HG02973 (cell line): ENCODE measurements around the gene STX1A.

Source experiments
- ATAC-seq: cut with Tn5 transposase; IDR thresholded peaks from one replicate; pipeline ENCODE4 v1.9.1; 2021; ENCODE audit warnings: moderate library complexity; ENCODE audit not compliant: unreplicated experiment

Gene STX1A

DNA sequence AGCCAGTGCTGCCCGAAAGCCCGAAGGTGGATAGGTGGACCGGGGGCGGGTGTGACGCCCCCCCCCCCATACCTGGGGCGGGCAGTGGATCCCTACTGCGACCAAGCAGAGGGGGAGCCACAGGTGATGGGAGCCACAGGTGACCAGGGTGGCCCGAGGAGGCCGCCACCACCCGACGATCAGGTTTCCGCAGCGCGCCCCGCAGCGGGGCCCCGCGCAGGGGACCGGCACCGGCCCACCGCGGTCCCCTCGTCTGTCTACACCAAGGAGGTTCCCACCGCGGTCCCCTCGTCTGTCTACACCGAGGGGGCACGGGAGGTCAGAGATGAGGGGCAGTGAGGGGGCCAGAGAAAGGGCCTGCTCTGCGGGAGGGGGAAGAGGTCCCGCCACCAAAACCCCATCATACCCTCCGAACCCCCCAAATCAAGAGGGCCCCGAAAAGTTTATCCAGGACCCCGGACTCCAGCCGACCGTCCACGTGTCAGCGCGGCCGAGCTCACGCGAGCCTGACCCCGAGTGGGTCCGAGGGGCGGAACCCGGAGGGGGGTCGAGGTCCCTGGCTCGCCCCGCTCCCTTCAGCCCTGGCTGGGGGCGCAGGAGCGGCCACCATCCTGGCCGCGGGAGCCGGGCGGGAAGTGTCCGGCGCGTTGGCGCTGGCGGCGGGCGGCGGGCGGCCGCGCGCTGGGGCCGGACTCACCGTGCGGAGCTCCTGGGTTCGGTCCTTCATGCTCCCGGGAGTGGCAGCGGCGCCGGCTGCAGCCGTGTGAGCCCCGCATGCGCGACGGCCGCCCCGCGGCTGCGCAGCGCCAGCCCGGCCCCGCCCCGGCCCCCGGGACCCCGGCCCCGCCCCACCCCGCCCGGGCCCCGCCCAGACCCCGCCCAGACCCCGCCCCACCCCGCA is at the start of gene STX1A:
TSS of gene STX1A (minus strand) at position 765 of the 901 bp plus-strand sequence. CDS start at position 727, 38 bp downstream.
- ATAC-seq = peak; percentile 44

DNA sequence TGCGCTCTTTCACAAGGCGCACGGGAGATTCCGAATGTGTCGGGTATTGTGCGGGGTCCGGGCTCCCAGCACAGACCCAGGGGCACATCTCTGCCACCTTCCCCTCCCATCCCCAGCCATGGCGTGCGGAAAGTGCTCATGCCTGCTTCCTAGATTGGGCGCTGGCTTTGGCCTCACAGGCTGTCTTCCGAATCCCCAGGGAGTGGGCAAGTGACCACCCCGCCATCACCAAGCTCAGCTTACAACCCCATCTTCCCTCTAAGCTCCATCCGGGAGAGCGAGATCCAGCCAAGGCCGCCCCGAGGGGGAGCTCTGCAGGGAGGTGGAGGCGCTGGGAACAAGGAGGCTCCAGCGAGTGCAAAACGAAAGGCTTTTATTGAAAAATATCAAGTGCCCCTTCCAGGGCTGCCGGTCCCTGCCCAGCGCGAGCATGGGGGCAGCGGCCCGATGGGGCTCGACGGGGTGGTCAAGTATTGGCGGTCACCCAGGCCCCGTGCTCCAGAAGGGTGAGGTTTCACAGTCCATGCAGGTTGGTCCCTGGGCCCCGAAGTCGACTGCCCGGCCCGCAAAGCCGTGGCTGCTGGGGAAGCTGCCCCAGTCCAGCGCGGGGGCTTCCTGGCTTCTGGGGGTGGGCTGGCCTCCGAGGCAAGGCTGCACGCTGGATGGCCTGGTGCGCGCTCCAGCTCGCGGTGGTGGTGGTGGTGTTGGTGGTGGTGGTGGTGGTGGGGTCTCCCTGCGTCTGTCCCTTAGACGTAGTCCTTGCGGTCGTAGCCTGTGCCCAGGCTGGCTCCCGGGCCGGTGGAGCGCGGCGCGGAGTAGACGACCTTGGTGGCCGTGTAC is 49.4 kb upstream of the STX1A start:
- no peak for ATAC-seq

DNA sequence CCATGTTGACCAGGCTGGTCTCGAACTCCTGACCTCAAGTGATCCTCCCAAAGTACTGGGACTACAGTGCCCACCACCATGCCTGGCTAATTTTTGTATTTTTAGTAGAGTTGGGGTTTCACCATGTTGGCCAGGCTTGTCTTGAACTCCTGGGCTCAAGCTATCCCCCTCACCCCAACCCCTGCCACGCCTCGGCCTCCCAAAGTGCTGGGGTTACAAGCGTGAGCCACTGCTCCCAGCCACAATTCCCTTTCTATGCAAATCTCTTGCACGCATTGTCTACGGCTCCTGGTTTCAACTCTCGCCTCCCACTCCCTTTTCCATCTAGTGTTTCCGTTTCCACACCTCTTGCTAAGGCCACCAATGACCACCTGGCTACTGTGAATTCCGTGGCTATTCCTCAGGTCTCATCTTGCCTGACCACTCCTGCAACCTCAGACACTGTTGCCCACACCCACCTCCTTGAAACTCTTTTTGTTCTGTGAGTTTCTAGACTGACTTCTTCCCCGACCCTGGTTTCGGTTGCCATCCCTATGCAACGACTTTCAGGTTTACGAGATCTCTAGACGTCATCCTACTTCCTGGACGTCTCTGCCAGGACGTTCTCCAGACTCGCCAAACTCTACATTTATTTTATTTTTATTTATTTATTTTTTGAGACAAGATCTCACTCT is 47.2 kb upstream of the STX1A start:
- no peak for ATAC-seq

DNA sequence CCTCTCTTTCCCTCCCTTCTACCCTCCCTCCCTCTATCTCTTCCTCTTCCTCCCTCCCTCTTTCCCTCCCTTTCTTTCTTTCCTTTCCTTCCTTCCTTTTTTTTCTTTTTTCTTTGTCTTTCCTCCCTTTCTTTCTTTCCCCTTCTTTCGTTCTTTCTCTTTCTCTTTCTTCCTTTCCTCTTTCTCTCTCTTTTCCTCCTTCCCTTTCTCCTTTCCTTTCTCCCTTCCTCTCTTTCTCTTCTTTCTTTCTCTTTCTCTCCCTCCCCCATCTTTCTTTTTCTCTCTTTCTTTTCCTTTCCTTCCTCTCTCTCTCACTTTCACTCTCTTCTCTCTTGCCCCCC is 43.2 kb upstream of the STX1A start:
- ATAC-seq = no peak

DNA sequence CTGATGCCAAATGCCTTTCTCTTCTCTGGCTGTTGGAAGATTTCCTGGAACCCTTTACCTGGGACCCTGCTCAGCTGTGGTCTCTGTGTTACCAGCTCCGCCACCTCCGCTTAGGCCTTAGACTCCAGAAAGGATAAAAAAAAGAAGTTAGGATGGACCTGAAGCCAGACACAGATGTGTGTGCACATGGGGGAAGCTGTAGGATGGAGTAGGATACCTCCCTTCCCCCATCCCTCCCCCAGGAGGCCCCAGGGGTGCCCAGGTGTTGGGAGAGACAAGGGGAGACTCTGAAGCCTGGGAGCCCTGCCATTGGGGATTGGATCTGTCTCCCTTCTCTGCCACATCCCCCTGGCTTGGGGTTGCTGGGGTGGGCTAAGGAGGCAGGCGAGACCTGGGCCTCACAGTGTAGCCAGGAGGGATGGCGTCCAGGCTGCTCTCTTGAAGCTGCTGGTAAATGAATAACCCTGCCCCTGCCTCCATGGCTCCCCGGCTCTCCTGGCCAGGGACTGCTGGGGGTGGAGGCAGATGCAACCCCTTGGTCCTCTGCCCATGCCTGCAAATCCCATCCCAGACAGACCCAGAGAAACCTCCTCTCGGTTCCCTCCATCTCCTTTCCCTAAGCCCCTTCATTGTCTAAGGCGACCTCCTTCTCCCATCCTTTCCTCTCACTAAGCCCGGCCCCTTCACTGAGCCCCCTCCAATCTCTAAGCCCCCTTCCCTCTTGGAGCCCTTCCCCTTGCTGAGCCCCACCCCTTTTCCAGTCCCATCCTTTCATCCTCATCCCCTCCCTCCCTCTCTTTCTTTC is 42.6 kb upstream of the STX1A start:
- ATAC-seq = no peak

DNA sequence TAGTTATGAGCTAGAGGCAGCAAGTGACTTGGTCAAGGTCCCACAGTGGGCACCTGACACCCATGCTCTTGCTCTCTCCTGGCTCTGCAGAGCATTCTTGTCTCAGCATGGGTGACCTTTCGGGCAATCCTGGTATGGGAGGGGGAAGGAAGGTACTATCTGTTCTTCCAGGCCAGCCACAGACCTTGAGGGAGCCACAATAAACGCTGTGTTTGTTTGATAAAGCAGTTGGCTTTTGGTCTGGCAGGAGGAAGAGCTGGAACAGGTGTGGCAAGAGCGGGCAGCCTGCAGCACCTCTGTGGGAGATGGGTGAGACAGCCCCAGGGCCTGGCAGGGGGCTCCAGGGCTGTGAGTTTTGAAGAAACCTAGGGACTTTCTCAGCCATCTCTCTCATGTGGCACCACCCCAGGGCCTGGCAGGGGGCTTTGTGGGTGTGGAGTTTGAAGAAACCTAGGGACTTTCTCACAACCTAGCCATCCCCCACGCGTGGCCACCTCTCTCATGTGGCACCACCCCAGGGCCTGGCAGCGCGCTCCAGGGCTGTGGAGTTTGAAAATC is 39.2 kb upstream of the STX1A start:
- no peak for ATAC-seq

DNA sequence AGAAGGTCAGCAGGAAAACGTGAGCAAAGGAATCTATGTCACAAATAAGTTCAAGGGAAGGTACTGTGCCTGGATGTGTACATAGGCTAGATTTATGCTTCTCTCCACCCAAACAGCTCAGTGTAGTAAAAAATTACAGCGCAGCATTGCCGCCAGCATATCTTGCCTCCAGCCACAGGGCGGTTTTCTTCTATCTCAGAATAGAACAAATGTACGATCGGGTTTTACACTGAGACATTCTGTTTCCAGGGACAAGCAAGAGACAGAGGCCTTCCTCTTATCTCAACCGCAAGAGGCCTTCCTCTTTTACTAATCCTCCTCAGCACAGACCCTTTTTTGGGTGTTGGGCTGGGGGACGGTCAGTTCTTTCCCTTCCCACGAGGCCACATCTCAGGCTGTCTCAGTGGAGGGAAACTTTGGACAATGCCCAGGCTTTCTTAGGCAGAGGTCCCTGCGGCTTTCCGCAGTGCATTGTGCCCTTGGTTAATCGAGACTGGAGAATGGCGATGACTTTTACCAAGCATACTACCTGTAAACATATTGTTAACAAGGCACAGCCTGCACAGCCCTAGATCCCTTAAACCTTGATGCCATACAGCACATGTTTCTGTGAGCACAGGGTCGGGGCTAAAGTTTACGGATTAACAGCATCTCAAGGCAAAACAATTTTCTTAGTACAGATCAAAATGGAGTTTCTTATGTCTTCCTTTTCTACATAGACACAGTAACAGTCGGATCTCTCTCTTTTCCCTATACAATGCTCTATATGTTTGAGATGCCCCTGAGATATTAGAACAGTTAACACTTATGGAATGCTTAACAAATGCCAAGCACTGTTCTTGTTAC is 30.7 kb upstream of the STX1A start:
- ATAC-seq = no peak

DNA sequence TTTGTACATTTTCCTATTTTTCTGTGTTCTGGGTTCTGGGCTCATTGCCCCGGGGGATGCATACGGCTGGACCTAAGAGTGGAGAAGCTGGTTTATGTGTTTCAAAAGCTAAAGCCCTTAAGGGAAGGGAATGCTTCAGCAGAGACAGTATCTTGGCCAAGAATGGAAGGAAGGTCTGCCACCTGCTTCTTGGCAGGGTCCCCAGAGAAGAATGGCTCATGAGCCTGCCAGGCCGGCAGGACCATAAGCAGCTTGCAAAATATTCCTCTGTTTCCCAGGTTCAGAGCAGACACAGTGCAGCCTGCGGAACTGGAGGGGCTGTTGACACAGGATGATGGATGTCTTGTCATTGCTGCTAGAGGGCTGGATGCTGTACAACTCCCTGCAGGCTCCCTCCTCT is 26.9 kb upstream of the STX1A start:
- ATAC-seq = no peak

DNA sequence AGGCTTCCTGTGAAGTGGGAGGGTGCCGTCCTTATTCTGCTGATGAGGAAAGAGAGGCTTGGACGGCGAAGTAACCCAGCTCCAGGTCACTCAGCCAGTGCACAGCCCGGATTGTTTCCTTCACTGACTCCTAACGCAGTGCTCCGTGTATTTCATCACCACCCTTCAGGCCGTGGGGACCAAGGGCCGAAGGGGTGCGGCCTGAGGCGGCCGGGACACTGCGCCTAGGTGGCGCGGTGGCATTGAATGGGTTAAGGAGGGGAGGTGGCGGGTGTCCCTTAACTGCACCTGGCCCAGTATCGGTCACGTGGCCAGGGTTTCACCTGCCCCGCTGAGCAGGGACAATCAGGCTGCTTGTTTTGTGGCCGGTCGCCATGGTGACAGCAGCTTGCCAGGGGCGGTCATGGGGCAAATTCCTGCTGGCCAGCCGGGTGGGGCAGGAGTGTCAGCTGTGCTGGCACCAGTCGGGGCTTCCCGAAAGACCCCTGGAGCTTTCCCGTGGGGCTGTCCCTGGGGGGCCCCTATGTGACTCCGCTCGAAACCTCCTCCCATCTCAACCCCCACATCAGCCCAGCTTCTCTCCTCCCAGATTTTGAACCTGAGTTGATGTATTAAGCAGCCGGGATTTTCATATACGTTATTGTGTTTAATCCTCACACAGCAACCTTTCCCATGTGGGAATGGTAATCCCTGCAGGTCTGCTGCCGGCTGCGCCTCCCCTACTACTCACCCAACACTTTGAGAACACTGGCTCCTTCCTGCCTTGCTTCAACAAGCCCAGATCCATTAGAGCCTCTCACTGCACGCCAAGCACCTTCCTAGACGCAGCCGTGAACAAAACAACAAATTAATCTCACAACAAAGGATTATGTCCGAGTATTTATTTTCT is 23.5 kb upstream of the STX1A start:
- no peak for ATAC-seq

DNA sequence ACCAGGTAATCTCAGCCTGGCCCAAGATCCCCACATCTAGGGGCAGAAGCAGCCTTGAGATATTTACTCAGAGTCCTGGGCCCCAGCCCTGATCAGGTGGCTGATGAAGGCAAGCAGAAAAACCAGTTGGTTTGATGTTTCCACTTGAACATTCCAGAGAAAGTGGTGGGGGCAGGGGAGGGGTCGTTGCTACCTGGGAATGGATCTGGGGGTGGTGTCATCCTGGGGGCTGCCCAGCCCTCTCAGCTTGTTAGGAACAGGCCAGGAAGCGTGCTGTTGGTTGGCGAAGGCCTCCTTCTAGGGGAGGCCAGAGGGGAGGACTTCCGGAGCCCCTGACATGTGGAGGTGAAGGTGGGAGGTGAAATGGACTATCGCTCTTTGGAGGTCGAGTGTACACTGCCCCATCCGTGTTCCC is 22.9 kb upstream of the STX1A start:
- ATAC-seq = no peak

DNA sequence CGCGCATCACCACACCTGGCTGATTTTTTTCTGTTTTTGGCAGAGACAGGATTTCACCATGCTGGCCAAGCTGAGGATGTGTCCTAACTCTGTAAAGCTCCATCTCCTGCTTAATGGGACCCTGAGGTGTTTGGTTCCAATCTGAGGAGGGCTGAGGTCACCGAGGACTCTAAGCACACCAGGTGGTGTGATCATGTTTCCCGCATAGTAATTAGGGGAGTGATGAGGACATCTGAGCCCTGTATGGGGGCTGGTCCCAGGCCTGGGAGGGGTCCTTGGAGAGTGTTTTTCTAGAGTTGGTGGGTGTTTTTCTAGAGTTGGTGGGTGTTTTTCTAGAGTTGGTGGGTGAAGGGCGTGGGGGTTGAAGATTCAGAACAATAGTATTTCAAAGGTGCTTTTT is 22.1 kb upstream of the STX1A start:
- no peak for ATAC-seq

DNA sequence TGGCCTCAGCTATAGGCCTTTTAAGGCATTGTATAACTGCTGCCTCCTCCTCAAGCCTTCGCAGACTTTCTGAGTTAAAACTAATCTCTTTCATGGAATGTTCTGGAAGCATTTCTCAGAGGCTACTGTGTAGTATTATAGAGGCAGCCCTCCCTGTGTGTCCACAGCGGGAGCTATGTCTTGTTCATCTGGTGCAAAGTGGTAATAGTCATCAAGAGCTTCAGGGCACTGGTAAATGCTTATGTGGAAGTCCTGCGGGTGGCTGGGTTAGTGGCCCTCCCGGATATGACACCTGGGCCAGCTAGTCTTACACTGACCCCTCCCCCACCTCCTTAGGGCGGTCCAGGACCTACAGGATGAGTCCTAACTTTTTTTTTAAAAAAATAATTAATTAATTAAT is 21.3 kb upstream of the STX1A start:
- ATAC-seq = no peak

DNA sequence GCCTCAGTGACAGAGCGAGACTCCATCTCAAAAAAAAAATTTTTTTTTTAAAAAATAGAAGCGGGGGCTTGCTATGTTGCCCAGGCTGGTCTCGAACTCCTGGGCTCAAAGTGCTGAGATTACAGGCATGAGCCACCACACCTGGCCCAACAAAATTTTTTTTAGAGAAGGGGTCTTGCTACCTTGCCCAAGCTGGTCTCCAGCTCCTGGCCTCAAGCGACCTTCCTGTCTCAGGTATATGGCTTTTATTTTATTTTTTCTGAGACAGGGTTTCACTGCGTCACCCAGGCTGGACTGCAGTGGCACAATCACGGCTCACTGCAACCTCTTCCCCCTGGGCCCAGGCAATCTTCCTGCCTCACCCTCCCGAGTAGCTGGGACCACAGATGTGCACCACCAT is 20.7 kb upstream of the STX1A start:
- no peak for ATAC-seq

DNA sequence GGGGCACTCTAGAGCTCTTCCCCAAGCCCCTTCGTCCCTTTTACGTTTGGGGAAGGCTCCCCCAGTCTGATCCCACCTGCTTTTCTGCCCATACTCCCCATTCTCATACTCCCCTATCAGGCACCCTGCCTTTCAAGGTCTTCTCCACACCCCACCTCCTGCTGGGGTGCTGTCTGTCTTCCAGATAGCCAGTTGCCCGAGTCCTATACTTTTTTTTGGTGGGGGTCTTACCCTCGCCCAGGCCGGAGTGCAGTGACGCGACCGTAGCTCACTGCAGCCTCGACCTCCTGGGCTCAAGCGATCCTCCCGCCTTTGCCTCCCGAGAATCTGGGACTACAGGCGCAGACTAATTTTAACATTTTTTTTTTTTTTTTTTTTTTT is 19.9 kb upstream of the STX1A start:
- ATAC-seq = no peak

DNA sequence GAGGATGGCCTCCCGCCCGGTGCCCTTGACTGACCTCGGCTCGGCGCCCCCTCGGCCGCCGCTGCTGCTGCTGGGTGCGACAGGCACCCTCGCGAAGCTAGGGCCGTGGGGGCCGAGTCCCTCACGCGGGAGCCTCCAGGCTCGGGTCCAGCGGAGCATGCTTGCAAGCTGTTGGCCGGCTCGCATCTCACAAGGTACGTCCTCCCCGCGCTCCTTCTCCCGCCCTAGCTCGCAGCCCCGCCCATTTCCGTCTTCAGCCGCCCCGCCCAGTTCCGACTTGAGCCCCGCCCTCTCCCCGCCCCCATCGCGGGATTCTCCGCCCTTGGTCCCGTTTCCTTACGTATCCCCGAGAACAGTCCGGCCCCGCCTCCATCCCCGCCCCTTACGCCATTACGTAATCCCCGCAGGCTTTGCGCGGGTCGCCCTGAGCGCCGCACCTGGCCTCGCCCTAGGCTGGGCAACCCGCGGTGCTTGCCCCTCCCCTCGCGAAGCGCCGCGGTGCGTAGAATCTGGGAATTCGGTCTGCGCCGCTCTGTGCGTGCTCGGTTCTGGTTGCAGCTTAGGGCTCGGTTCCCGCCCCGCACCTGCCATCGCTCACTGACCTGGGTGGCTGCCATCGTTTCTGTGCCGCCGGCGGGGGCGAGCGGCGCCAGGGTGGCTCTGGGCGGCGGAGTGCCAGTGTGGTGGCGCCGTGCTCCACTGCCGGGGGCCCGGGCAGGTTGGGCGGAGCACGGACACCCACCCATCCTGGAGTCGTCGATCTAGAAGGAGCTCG is 19.3 kb upstream of the STX1A start, which contains the start of gene ABHD11:
TSS of gene ABHD11 (minus strand) at position 191 of the 775 bp plus-strand sequence. CDS start at position 159, 32 bp downstream.
- peak; percentile 81 for ATAC-seq

DNA sequence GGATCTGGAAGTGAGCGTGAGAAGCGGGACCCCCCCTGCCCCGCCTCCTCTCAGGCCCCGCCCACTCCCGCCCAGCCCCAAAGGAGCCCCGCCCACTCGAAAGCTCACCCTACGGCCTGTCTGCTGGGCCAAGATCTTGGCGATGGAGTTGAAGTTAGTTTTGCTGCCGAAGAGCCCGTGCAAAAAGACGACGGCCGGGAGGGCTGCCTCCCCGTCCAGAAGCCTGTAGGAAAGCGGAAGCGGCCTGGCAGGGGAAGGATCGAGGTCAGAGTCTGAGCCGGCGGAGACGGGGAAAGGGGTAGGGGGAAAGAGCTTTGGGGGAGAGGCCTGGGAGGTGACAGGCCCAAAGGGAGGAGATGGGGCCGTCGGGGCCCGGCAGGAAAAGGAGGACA is 18.7 kb upstream of the STX1A start:
- ATAC-seq = no peak

DNA sequence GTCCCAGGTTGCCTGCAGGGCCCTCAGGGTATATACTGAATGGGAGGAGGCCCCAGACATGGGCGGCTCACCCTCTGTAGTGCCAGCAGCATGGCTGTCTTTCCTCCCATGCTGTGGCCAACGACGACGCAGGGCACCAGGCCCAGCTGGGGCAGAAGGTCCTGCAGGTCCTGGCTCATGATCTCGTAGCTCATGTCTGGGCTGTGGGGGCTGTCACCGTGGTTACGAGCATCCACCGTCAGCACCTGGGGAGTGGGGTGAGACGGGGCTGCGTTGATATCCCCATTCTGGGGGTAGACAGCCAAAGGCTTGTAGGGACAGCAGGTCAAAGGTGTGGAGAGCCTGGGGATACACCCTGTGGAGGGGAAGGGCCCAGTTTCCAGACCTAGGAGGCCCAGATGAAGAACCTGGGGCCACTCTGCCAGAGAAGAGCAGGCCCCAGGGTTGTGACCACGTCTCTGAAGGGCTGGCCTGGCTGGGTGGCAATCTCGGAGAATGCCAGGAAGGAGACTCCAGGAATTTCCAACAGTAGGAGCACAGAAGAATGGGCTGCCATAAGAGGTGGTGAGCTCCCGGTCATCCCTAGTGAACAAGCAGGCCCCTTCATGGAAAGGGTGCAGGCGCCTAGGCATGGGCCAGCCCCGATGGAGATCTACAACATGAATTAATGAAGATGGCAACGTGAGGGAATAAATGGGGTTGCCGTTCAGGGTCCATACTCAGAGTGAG is 18.2 kb upstream of the STX1A start:
- no peak for ATAC-seq
